ENCODE data around the gene DOK6.

DNA sequence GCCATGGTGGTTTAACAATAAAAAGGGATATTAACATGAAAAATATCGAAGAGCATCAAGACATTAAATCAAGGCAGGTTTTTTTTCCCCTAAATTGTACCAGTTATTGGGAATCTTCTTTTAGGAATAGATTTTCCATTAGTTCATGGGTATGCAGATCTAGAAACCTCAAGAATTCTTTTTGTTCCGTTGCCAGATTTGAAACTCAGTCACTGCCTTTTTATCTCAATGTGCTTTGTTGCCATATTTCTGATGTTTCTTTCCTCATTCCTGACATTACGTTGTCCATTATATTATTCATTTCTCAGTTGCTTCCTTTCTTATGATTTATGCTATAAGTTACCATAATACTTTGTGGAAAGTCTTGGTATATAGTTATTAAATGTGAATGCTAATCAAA lies 384.8 kb downstream of the DOK6 start:
- TF ChIP-seq CTCF (IDR thresholded peaks at IDR 0.05; ENCODE audit: extremely low read depth in 1 of 2, insufficient read depth in 1 of 2, low read depth in 1 of 2, low read length in 2 of 2) (no peak), FOS (IDR thresholded peaks at IDR 0.05; ENCODE audit: borderline replicate concordance, insufficient read depth, low read length) (no peak), EZH2 (IDR thresholded peaks at IDR 0.05; ENCODE audit: borderline replicate concordance, low read depth, low read length, severe bottlenecking) (no peak), POLR2A (IDR thresholded peaks at IDR 0.05; ENCODE audit: low read depth, low read length) (no peak), POLR2AphosphoS5 (IDR thresholded peaks at IDR 0.05; ENCODE audit: insufficient read depth, low read depth, low read length) (no peak), MAX (IDR thresholded peaks at IDR 0.05; ENCODE audit: insufficient read depth, insufficient read length) (no peak), GATA2 (IDR thresholded peaks at IDR 0.05; ENCODE audit: insufficient read depth, insufficient read length, low read depth, low read length) (no peak), MYC (IDR thresholded peaks at IDR 0.05; ENCODE audit: low read depth, low read length) (no peak), JUN (IDR thresholded peaks at IDR 0.05; ENCODE audit: borderline replicate concordance, insufficient read depth, insufficient read length, low read depth) (no peak)

Measured in endothelial cell of umbilical vein (primary cell).